MCF 10A (cell line): Measurements from ENCODE around the gene ADGRF3. TPM values are rescaled to one million over a fixed set of nuclear protein-coding genes. Genes with fewer than 3 reads are reported as not detected.
"Not testable (repeated sequence)": the region's sequence is repeated elsewhere in the genome, so short reads cannot be mapped to it uniquely, and the experiment has no call there.

Experiments used
- BruUV-seq: library from RNA; stranded (reverse); fragments of 400-500 nt; replicated peaks from 2 replicates; lab custom pipeline; 2021; lab: Mats Ljungman, UMichigan
- CTCF ChIA-PET: fragments of 300-600 bp; sonication (Branson Sonifier 250); formaldehyde crosslinking; extraction: SDS; loops from one replicate; lab custom pipeline; 2021; ENCODE audit warnings: antibody characterized with exemption, inconsistent platforms; lab: Yijun Ruan, JAX
- POLR2A ChIA-PET: fragments of 300-600, 350-650 bp; sonication (Branson Sonifier 250); formaldehyde crosslinking; extraction: SDS; loops from one replicate; lab custom pipeline; 2020; ENCODE audit warnings: antibody characterized with exemption, inconsistent platforms; lab: Yijun Ruan, JAX
- DNase-seq: peaks from one replicate; pipeline ENCODE4 v3.0.0-alpha.2; 2018; ENCODE audit not compliant: unreplicated experiment
- H3K27ac Mint-ChIP-seq: one replicate; pipeline ENCODE4 v1.8.0; 2022; ENCODE audit warnings: mild to moderate bottlenecking, low read depth, mixed read lengths; ENCODE audit not compliant: unreplicated experiment
- H3K27me3 Mint-ChIP-seq: one replicate; pipeline ENCODE4 v1.8.0; 2022; ENCODE audit warnings: mixed read lengths; ENCODE audit not compliant: insufficient read depth, unreplicated experiment
- H3K36me3 Mint-ChIP-seq: one replicate; pipeline ENCODE4 v1.8.0; 2022; ENCODE audit warnings: mild to moderate bottlenecking, moderate library complexity, mixed read lengths; ENCODE audit not compliant: insufficient read depth, unreplicated experiment
- H3K4me1 Mint-ChIP-seq: one replicate; pipeline ENCODE4 v1.8.0; 2022; ENCODE audit warnings: mixed read lengths; ENCODE audit not compliant: insufficient read depth, unreplicated experiment
- H3K4me3 Mint-ChIP-seq: one replicate; pipeline ENCODE4 v1.8.0; 2022; ENCODE audit warnings: mild to moderate bottlenecking, moderate library complexity, mixed read lengths; ENCODE audit not compliant: unreplicated experiment
- H3K9me3 Mint-ChIP-seq: one replicate; pipeline ENCODE4 v1.8.0; 2022; ENCODE audit warnings: mixed read lengths; ENCODE audit not compliant: unreplicated experiment
- intact Hi-C: fragments of 100-400 bp; cut with micrococcal nuclease; formaldehyde crosslinking; loops from 2 replicates; pipeline ENCODE4 v1.14.1; 2022
- total RNA-seq: library from RNA; stranded (reverse); gene quantifications from 2 replicates; pipeline ENCODE4 v1.2.3, GENCODE V29; 2022
- TF ChIP-seq, protein P1 (sequence below): fragments of 200-600 bp; IDR thresholded peaks from one replicate; pipeline ENCODE4 v1.8.0; 2022; ENCODE audit warnings: antibody characterized with exemption, mild to moderate bottlenecking; ENCODE audit not compliant: unreplicated experiment

The ADGRF3 gene
- total RNA-seq, 1 experiment from 2014 or later: not detected

DNA sequence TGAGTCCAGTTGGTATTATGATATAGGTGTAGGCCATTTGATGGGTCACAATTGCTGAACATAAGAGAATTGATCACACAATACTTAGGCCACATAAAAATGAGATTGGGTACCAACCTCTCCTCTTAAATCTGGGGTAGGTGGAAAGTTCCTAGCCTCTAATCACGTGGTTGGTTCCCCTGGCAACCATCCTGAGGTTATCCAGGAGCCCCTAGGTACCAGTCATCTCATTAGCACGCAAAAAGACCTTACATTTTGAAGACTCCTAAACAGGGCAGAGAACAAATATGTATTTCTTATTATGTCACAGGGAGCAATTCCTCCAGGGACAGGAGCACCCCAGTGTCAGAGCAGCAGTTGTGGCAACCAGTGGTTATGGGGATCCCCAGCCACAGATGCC is 13.3 kb downstream of the ADGRF3 start:
- no peaks in the 10 kb centered on the region for H3K36me3 Mint-ChIP-seq
- TF ChIP-seq, protein P1, sequence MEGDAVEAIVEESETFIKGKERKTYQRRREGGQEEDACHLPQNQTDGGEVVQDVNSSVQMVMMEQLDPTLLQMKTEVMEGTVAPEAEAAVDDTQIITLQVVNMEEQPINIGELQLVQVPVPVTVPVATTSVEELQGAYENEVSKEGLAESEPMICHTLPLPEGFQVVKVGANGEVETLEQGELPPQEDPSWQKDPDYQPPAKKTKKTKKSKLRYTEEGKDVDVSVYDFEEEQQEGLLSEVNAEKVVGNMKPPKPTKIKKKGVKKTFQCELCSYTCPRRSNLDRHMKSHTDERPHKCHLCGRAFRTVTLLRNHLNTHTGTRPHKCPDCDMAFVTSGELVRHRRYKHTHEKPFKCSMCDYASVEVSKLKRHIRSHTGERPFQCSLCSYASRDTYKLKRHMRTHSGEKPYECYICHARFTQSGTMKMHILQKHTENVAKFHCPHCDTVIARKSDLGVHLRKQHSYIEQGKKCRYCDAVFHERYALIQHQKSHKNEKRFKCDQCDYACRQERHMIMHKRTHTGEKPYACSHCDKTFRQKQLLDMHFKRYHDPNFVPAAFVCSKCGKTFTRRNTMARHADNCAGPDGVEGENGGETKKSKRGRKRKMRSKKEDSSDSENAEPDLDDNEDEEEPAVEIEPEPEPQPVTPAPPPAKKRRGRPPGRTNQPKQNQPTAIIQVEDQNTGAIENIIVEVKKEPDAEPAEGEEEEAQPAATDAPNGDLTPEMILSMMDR: no peak
- BruUV-seq: no TSS peak
- H3K9me3 Mint-ChIP-seq: no peaks in the 10 kb centered on the region
- CTCF ChIA-PET: no interaction called here
- intact Hi-C loops: loop anchor here (5.0 kb wide), 2 partner anchors 134 to 244 kb away; no protein-coding TSS in a partner anchor
- peaks cover 8% of the 10 kb centered on the region for H3K4me1 Mint-ChIP-seq
- no peak overlapping the region for H3K27ac Mint-ChIP-seq
- POLR2A ChIA-PET: interaction anchor here (0.6 to 1.0 kb wide), 2 partner anchors 37 to 90 kb away, joined by 3 read pairs; partner anchors contain the start of gene HADHA
- peaks cover 21% of the 10 kb centered on the region for H3K27me3 Mint-ChIP-seq
- no peak for DNase-seq
- no peak overlapping the region for H3K4me3 Mint-ChIP-seq

DNA sequence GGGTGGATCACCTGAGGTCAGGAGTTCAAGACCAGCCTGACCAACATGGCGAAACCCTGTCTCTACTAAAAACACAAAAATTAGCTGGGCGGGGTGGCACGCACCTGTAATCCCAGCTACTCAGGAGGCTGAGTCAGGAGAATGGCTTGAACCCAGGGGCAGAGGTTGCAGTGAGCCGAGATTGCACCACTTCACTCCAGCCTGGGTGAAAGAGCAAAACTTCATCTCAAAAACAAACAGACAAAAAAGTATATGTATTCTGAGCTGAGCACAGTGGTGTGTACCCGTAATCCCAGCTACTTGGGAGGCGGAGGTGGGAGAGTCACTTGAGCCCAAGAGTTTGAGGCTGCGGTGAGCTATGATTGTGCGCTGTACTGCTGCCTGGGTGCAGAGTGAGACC is 15.3 kb downstream of the ADGRF3 start:
- H3K27ac Mint-ChIP-seq, H3K4me1 Mint-ChIP-seq, BruUV-seq, H3K9me3 Mint-ChIP-seq, H3K36me3 Mint-ChIP-seq, DNase-seq, H3K4me3 Mint-ChIP-seq: not testable (repeated sequence)
- peaks cover 21% of the 10 kb centered on the region for H3K27me3 Mint-ChIP-seq
- ChIA-PET POLR2A (interaction anchor here (0.6 to 8.4 kb wide), 8 partner anchors 13 to 93 kb away, joined by 3 to 126 read pairs (median 6); partner anchors contain the start of genes HADHA, HADHB and SELENOI), CTCF (interaction anchor here (0.5 to 3.4 kb wide), 16 partner anchors 17 to 247 kb away, joined by 3 to 19 read pairs (median 4); partner anchors contain the start of gene HADHB)
- intact Hi-C loops: loop anchor here (5.0 kb wide), 2 partner anchors 136 to 246 kb away; no protein-coding TSS in a partner anchor

- intact Hi-C loops: loop anchor here (1.0 to 5.0 kb wide), 5 partner anchors 84 to 379 kb away; no protein-coding TSS in a partner anchor
- no peak overlapping the region for H3K27ac Mint-ChIP-seq
- no peaks in the 10 kb centered on the region for H3K9me3 Mint-ChIP-seq
- CTCF ChIA-PET: interaction anchor here (0.5 to 3.4 kb wide), 25 partner anchors 10 to 389 kb away, joined by 3 to 19 read pairs (median 4); partner anchors contain the start of genes HADHB and SELENOI
- POLR2A ChIA-PET: interaction anchor here (0.6 to 8.4 kb wide), 12 partner anchors 9 to 1298 kb away, joined by 3 to 126 read pairs (median 7); partner anchors contain the start of genes CCDC121, GPN1, HADHA and HADHB
- H3K27me3 Mint-ChIP-seq: peaks cover 14% of the 10 kb centered on the region
- H3K4me3 Mint-ChIP-seq: no peak overlapping the region
- no peak for DNase-seq
- BruUV-seq: no TSS peak
- TF ChIP-seq, protein P1: no peak
- peaks cover 13% of the 10 kb centered on the region for H3K4me1 Mint-ChIP-seq
- no peaks in the 10 kb centered on the region for H3K36me3 Mint-ChIP-seq
Measured at GRCh38 chr2:26330604-26331003, 16.0 kb downstream of the ADGRF3 start.

- ChIA-PET POLR2A (interaction anchor here (0.6 to 8.4 kb wide), 11 partner anchors 10 to 1299 kb away, joined by 3 to 126 read pairs (median 8); partner anchors contain the start of genes CCDC121, GPN1, HADHA and HADHB), CTCF (interaction anchor here (0.6 to 3.4 kb wide), 21 partner anchors 10 to 388 kb away, joined by 3 to 19 read pairs (median 4); partner anchors contain the start of genes HADHB and SELENOI)
- Mint-ChIP-seq H3K4me1 (peaks cover 14% of the 10 kb centered on the region), H3K27ac (no peak overlapping the region), H3K9me3 (no peaks in the 10 kb centered on the region), H3K27me3 (peaks cover 9% of the 10 kb centered on the region), H3K4me3 (no peak overlapping the region), H3K36me3 (no peaks in the 10 kb centered on the region)
- intact Hi-C loops: loop anchor here (1.0 to 5.0 kb wide), 5 partner anchors 84 to 379 kb away; no protein-coding TSS in a partner anchor
- TF ChIP-seq, protein P1: peak; percentile 82
- no TSS peak for BruUV-seq
- peak; percentile 81 for DNase-seq
Measured at GRCh38 chr2:26330114-26330549, 16.5 kb downstream of the ADGRF3 start.

DNA sequence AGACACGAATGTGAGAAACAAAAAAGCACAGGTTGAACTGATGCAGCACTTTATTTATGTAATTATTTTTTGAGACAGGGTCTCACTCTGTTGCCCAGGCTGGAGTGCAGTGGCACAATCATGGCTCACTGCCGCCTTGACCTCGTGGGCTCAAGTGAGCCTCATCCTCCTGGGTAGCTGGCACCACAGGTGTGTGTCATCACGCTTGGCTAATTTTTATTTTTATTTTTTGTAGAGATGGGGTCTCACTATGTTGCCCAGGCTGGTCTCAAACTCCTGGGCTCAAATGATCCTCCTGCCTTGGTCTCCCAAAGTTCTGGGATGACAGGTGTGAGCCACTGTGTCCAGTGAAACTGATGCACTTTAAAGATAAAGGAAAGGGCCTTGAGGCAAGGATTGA is 17.5 kb downstream of the ADGRF3 start:
- DNase-seq, H3K27ac Mint-ChIP-seq, H3K36me3 Mint-ChIP-seq, BruUV-seq, intact Hi-C loops, H3K27me3 Mint-ChIP-seq, H3K4me3 Mint-ChIP-seq, H3K9me3 Mint-ChIP-seq: not testable (repeated sequence)
- peaks cover 14% of the 10 kb centered on the region for H3K4me1 Mint-ChIP-seq
- ChIA-PET POLR2A (interaction anchor here (2.0 to 8.4 kb wide), 6 partner anchors 15 to 91 kb away, joined by 6 to 126 read pairs (median 14); partner anchors contain the start of genes HADHA, HADHB and SELENOI), CTCF (interaction anchor here (0.5 to 3.4 kb wide), 4 partner anchors 92 to 1510 kb away, joined by 3 to 19 read pairs (median 8); no protein-coding TSS in a partner anchor)
